Measurements from ENCODE around the gene COX6B1.

The COX6B1 gene

DNA sequence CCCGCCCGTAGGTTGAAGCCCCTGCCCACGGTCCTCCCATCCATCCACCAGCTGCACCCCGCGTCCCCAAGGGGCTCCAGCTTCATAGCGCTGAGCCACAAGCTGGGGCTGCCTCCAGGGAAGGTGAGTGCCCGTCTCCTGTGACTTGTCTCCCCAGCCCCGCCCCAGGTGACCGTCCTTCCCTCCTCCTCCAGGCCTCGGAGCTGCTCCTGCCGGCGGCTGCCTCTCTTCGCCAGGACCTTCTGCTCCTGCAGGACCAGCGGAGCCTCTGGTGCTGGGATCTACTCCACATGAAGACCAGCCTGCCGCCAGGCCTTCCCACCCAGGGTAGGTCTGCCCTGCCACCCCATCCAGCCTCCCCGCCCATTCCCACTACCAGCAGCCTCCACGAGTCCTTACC lies 28.1 kb upstream of the COX6B1 start:
- no peak overlapping the region for H3K4me3 ChIP-seq
- H3K36me3 ChIP-seq (replicated peaks) = peaks cover 25% of the 10 kb centered on the region
- in situ Hi-C loops (cut with MboI; ENCODE audit: low sequenced_read_pairs) = no loop called here
- no peaks in the 10 kb centered on the region for H3K27me3 ChIP-seq (ENCODE audit: low read depth)
- no peaks in the 10 kb centered on the region for H3K9me3 ChIP-seq
- no peak for DNase-seq (ENCODE audit: low spot score in 2 of 2)
- no peaks in the 10 kb centered on the region for H3K4me1 ChIP-seq

DNA sequence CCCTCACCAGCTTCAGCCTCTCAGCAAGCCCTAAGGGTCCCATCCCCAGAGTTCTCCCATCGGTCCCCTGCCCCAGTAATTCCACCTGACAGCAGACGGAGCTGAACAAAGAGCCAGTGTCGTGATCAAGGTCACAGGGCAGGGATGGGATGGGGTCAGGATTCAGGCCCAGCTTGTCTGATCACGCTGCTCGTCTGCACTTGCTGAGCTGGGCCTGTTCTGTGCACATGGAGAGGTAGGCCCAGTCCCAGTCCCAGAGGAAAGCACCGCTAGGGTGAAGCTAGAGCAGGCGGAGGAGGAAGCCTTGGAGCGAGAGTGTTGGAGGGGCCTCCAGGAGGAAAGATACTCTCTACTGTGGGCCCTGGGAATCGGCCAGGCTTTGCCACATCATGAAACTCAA lies 26.4 kb upstream of the COX6B1 start:
- DNase-seq (ENCODE audit: low spot score in 2 of 2) = no peak
- Histone ChIP-seq H3K27me3 (ENCODE audit: low read depth) (no peaks in the 10 kb centered on the region), H3K36me3 (replicated peaks) (peaks cover 19% of the 10 kb centered on the region), H3K4me1 (no peaks in the 10 kb centered on the region), H3K9me3 (no peaks in the 10 kb centered on the region), H3K4me3 (no peak overlapping the region)
- in situ Hi-C loops (cut with MboI; ENCODE audit: low sequenced_read_pairs) = no loop called here

DNA sequence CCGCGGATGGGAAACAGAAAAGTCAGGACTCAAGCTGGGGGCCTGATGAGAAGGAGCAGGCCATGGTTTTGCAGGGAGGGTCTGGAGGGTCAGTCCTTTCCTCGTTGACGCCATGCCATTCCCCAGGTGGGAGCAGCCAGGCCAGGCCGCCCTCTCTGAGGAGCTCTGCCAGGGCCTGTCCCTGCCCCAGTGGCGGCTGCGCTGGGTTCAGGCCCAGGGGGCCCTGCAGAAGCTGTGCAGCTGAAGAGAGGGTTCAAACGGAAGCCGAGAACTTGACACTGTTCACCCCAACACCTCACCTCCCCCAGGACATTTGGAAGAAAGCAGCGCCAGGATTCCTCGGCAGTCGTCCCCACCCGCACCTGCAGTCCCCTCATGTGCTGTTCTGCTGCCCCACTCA lies 25.4 kb upstream of the COX6B1 start:
- peaks cover 10% of the 10 kb centered on the region for H3K36me3 ChIP-seq (replicated peaks)
- no peaks in the 10 kb centered on the region for H3K27me3 ChIP-seq (ENCODE audit: low read depth)

DNA sequence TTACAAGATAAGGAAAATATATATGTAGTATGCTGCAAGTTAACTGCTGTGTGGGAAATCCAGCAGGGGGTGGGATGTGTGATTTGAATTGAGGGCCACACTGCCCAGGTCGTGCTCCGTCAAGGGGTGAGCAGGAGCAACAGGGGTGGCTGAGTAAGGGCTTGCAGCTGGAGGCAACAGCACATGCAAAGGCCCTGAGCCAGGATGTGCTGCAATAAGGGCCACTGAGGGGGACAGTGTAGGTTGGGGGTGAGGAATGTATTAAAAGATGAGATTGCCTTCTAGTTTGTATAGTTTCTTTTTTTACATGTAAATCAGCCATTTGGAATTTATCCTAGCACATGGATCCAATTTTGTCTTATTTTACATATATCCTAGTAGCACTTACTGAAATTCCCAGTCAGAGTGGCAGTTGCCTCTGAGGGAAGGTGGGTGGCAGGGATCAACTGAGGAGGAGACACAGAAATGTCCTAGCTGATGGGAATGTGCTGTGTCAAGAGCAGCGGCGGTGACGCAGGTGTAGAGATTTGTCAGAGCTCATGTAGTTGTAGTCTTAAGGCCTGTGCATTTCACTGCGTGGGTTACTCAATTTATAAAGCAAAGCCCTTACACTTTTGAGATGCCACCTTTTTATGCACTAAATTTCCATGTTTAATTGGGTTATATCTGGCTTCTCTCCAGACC lies 24.7 kb upstream of the COX6B1 start:
- Histone ChIP-seq H3K36me3 (replicated peaks) (peaks cover 10% of the 10 kb centered on the region), H3K4me3 (no peak overlapping the region), H3K4me1 (0 out of 2 replicates have a peak, but pooled peaks cover 2% of the 10 kb centered on the region), H3K27me3 (ENCODE audit: low read depth) (no peaks in the 10 kb centered on the region), H3K9me3 (no peaks in the 10 kb centered on the region)
- no peak for DNase-seq (ENCODE audit: low spot score in 2 of 2)
- in situ Hi-C loops (cut with MboI; ENCODE audit: low sequenced_read_pairs) = no loop called here

More for the DNA sequence above, 25.4 kb upstream of the COX6B1 start:
- no peaks in the 10 kb centered on the region for H3K9me3 ChIP-seq
- H3K4me1 ChIP-seq = no peaks in the 10 kb centered on the region
- no peak overlapping the region for H3K4me3 ChIP-seq
- DNase-seq (ENCODE audit: low spot score in 2 of 2) = no peak
- in situ Hi-C loops (cut with MboI; ENCODE audit: low sequenced_read_pairs) = no loop called here

DNA sequence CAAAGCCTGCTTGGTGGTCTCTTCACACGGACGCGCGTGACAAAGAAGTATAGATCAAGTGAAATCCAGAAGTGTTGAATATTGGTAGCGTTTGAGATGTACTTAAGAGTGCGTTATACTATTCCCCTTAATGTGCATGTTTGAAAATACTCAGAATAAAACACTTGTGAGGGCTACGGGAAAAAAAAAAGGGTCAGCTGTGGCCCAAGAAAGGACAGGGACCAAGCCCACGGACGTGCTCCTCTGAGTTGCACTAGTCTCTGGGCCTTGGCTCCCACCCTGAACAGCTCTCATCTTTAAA lies 19.9 kb upstream of the COX6B1 start:
- peaks cover 30% of the 10 kb centered on the region for H3K36me3 ChIP-seq (replicated peaks)
- H3K4me1 ChIP-seq = peaks cover 5% of the 10 kb centered on the region; the same call in 1 of the 2 replicates
- H3K9me3 ChIP-seq = no peaks in the 10 kb centered on the region
- peak overlapping the region; percentile 99 for H3K4me3 ChIP-seq
- H3K27me3 ChIP-seq (ENCODE audit: low read depth) = no peaks in the 10 kb centered on the region
- in situ Hi-C loops (cut with MboI; ENCODE audit: low sequenced_read_pairs) = no loop called here
- DNase-seq (ENCODE audit: low spot score in 2 of 2) = no peak

DNA sequence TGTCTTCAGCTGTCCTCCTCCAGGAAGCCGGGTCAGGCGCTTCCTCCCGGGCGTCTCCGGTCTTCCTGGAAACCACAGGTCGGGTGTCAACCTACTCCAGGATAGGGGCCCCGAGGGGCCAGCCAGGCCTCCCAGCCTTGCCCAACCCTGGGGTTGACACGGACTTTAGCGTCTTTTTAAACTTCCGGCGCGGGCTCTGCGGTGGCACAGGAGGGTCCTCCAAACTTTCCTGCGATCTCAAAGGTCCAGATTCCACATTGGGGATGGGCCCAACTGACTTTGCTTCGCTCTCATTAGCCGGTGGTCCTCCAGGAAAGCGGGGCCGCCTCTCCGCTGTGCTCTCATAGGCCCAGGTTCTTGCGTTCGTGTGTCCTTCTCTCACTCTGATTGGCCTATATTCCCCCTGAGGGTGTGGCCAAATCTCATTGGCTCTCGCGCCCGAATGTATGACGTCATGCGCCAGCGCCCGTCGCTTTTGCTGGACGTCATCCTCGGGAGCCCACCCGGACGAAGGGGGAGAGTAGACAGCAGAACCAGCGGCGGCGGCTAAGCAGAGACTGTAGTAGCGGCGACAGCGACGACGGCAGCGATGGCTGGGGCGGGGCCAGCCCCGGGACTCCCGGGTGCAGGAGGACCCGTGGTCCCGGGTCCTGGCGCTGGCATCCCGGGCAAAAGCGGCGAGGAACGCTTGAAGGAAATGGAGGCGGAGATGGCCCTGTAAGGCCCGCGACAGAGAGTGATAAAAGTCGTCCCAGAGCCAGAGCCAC lies 19.4 kb upstream of the COX6B1 start, which contains the start of gene RBM42:
RBM42 (plus strand) TSS at position 472 of the 767 bp plus-strand sequence; CDS start at position 590, 118 bp downstream.
- Histone ChIP-seq H3K4me3 (peak within 1 kb of the TSS; percentile 99), H3K9me3 (no peaks in the 10 kb centered on the region), H3K4me1 (peaks cover 5% of the 10 kb centered on the region; the same call in 1 of the 2 replicates), H3K27me3 (ENCODE audit: low read depth) (no peaks in the 10 kb centered on the region), H3K36me3 (replicated peaks) (peaks cover 34% of the 10 kb centered on the region)
- in situ Hi-C loops (cut with MboI; ENCODE audit: low sequenced_read_pairs) = no loop called here
- peak; percentile 98 to 99 for DNase-seq (ENCODE audit: low spot score in 2 of 2)

DNA sequence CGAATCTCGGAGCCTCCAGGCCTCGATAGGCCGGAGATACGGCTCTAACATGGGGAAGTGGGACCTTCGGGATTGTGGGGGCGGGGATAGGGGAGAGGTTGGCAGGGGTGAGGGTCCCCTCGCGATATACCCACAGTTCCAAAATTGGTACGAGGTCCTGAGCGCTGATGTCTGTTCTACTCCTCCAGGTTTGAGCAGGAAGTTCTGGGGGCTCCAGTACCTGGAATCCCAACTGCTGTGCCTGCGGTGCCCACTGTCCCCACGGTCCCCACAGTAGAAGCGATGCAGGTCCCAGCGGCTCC lies 18.8 kb upstream of the COX6B1 start:
- Histone ChIP-seq H3K4me3 (peak overlapping the region; percentile 99), H3K27me3 (ENCODE audit: low read depth) (no peaks in the 10 kb centered on the region), H3K9me3 (no peaks in the 10 kb centered on the region), H3K36me3 (replicated peaks) (peaks cover 37% of the 10 kb centered on the region), H3K4me1 (peaks cover 5% of the 10 kb centered on the region; the same call in 1 of the 2 replicates)
- no peak for DNase-seq (ENCODE audit: low spot score in 2 of 2)
- in situ Hi-C loops (cut with MboI; ENCODE audit: low sequenced_read_pairs) = no loop called here

DNA sequence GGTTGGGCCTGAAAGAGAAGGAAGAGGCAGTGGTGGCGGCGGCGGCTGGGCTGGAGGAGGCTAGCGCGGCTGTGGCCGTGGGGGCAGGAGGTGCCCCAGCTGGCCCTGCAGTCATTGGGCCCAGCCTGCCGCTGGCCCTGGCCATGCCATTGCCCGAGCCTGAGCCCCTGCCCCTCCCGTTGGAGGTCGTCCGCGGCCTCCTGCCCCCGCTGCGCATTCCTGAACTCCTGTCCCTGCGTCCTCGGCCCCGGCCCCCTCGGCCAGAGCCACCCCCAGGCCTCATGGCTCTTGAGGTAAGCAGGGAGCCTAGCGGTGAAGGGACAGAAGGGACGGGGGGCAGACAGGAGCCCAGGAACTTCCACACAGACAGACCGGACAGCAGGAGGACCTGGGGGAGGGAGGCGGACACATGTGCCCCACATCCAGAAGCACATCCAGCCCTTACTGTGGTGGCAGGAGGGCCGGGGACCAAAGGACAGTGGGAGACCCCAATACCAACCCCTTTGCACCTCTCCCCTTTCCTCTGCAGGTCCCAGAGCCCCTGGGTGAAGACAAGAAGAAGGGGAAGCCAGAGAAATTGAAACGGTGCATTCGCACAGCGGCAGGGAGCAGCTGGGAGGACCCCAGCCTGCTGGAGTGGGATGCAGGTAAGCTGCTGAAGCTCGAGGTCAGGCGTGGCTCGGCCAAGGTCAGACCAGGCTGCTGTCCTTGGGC lies 14.2 kb upstream of the COX6B1 start:
- no peak overlapping the region for H3K4me3 ChIP-seq
- no peak for DNase-seq (ENCODE audit: low spot score in 2 of 2)
- peaks cover 64% of the 10 kb centered on the region for H3K36me3 ChIP-seq (replicated peaks)
- no peaks in the 10 kb centered on the region for H3K9me3 ChIP-seq
- no peaks in the 10 kb centered on the region for H3K27me3 ChIP-seq (ENCODE audit: low read depth)
- peaks cover 3% of the 10 kb centered on the region; the same call in 1 of the 2 replicates for H3K4me1 ChIP-seq
- in situ Hi-C loops (cut with MboI; ENCODE audit: low sequenced_read_pairs) = no loop called here

DNA sequence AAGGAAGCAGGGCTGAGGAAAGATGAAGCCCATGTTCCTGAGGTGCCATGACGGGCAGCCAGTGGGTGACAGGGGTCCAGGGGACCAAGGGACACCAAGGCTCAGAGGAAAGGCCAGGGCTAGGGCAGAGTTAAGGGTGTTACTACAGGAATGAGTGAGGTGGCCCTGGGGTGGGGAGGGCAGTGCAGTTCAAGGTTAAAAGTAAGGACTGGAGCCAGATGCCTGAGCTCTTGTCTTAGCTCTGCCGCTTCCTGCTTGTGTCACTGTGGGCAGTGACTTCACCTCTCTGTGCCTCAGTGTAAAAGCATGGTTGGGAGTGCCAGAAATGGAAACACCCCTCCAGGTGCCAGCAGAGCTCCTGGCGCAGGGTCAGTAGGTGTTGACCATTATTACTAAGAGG lies 11.5 kb upstream of the COX6B1 start:
- Histone ChIP-seq H3K36me3 (replicated peaks) (peaks cover 49% of the 10 kb centered on the region), H3K4me3 (no peak overlapping the region)
- no peak for DNase-seq (ENCODE audit: low spot score in 2 of 2)

DNA sequence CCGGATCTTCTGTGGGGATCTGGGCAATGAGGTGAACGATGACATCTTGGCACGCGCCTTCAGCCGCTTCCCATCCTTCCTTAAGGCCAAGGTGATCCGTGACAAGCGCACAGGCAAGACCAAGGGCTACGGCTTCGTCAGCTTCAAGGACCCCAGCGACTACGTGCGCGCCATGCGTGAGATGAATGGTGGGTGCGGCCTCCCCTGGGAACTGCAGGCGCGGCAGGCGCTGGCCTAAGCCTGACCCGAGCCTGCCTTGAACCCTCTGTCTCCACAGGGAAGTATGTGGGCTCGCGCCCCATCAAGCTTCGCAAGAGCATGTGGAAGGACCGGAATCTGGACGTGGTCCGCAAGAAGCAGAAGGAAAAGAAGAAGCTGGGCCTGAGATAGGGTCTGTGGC lies 11.0 kb upstream of the COX6B1 start:
- in situ Hi-C loops (cut with MboI; ENCODE audit: low sequenced_read_pairs) = no loop called here
- no peak overlapping the region for H3K4me3 ChIP-seq
- H3K27me3 ChIP-seq (ENCODE audit: low read depth) = no peaks in the 10 kb centered on the region
- peaks cover 44% of the 10 kb centered on the region for H3K36me3 ChIP-seq (replicated peaks)
- H3K9me3 ChIP-seq = no peaks in the 10 kb centered on the region
- DNase-seq (ENCODE audit: low spot score in 2 of 2) = no peak
- H3K4me1 ChIP-seq = no peaks in the 10 kb centered on the region

More for the DNA sequence above, 11.5 kb upstream of the COX6B1 start:
- Histone ChIP-seq H3K27me3 (ENCODE audit: low read depth) (no peaks in the 10 kb centered on the region), H3K9me3 (no peaks in the 10 kb centered on the region), H3K4me1 (no peaks in the 10 kb centered on the region)
- in situ Hi-C loops (cut with MboI; ENCODE audit: low sequenced_read_pairs) = no loop called here

DNA sequence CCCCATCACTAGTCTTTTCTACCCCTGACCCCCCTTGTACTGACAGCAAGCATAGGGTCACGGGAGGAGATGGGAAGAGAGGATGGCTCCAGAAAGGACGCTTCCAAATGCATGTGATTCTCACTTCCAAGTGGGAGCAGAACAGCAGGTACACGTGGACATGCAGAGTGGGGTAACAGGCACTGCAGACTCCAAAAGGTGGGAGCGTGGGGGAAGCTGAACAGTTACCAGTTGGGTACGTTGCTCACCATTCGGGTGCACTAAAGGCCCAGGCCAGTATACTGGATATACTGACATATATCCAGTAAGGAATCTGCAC lies 8.8 kb upstream of the COX6B1 start:
- no peak overlapping the region for H3K4me3 ChIP-seq
- no peaks in the 10 kb centered on the region for H3K9me3 ChIP-seq
- no peaks in the 10 kb centered on the region for H3K27me3 ChIP-seq (ENCODE audit: low read depth)
- peaks cover 26% of the 10 kb centered on the region for H3K36me3 ChIP-seq (replicated peaks)
- peaks cover 7% of the 10 kb centered on the region; the same call in 1 of the 2 replicates for H3K4me1 ChIP-seq
- no peak for DNase-seq (ENCODE audit: low spot score in 2 of 2)
- in situ Hi-C loops (cut with MboI; ENCODE audit: low sequenced_read_pairs) = no loop called here

DNA sequence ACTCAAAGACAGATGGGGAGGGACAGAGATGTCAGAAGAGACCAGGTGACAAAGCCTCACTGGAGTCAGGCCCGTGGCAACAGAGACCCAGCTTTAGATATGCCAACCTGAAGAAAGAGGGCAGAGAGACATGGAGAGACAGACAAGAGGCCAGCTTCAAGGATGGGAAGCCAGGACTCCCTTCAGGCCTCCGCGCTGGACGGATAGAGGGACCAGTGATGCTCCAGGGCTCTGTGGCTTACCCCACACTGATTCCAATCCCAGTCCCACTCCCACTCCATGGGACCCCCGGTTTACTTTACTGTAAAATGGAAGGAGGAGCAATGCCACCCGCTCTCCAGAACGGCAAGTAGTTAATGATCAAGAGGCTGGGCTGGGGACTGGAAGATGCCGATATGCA lies 8.3 kb upstream of the COX6B1 start:
- Histone ChIP-seq H3K9me3 (no peaks in the 10 kb centered on the region), H3K4me1 (peaks cover 7% of the 10 kb centered on the region; the same call in 1 of the 2 replicates), H3K36me3 (replicated peaks) (peaks cover 25% of the 10 kb centered on the region), H3K27me3 (ENCODE audit: low read depth) (no peaks in the 10 kb centered on the region), H3K4me3 (no peak overlapping the region)
- in situ Hi-C loops (cut with MboI; ENCODE audit: low sequenced_read_pairs) = no loop called here
- no peak for DNase-seq (ENCODE audit: low spot score in 2 of 2)

DNA sequence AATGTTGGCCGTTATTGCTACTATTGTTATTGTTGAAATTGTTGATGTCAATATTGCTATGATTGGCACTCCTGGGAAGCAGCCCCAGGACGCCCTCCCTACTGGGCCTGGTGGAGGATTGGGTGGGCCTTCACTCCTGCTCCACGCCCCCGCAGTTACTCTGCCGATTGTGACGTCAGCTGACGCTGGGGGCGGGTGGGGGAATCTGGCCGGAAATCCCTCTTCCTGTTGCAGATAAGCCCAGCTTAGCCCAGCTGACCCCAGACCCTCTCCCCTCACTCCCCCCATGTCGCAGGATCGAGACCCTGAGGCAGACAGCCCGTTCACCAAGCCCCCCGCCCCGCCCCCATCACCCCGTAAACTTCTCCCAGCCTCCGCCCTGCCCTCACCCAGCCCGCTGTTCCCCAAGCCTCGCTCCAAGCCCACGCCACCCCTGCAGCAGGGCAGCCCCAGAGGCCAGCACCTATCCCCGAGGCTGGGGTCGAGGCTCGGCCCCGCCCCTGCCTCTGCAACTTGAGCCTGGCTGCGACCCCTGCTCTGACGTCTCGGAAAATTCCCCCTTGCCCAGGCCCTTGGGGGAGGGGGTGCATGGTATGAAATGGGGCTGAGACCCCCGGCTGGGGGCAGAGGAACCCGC lies 6.5 kb upstream of the COX6B1 start, which contains the start of gene ETV2:
ETV2 (plus strand) TSS at position 231 of the 637 bp plus-strand sequence. CDS start 716 bp downstream, outside the sequence.
- no peaks in the 10 kb centered on the region for H3K27me3 ChIP-seq (ENCODE audit: low read depth)
- no peak within 1 kb of the TSS for H3K4me3 ChIP-seq
- H3K9me3 ChIP-seq = no peaks in the 10 kb centered on the region
- peaks cover 11% of the 10 kb centered on the region for H3K4me1 ChIP-seq
- peaks cover 17% of the 10 kb centered on the region for H3K36me3 ChIP-seq (replicated peaks)
- no peak for DNase-seq (ENCODE audit: low spot score in 2 of 2)
- in situ Hi-C loops (cut with MboI; ENCODE audit: low sequenced_read_pairs) = no loop called here
